GM21619 (cell line): Measurements from ENCODE around the gene TRAF7.
"Not testable (repeated sequence)": the region's sequence is repeated elsewhere in the genome, so short reads cannot be mapped to it uniquely, and the experiment has no call there.

Experiments
- ATAC-seq: cut with Tn5 transposase; IDR thresholded peaks from one replicate; pipeline ENCODE4 v1.9.1; 2021; ENCODE audit not compliant: unreplicated experiment

TRAF7 gene

DNA sequence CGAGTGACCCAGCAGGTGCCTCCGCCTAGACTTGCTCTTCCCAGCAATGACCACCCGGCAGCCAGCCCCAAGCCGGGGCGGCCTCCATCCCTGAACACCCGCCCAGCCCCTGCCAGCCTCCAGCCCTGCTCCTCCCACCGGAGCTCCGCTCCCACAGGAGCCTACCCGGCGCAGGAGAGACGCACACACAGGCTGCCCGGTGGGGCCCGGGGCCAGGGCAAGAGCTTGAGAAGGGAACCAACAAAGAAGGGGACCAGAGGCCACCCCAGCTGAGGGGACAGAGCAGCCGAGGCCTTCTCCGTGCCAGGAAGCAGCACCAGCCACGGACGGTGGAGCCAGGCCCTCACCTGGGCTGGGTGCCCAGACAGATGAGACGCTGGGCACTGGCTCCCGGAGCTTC is 33.7 kb upstream of the TRAF7 start:
- ATAC-seq = no peak

DNA sequence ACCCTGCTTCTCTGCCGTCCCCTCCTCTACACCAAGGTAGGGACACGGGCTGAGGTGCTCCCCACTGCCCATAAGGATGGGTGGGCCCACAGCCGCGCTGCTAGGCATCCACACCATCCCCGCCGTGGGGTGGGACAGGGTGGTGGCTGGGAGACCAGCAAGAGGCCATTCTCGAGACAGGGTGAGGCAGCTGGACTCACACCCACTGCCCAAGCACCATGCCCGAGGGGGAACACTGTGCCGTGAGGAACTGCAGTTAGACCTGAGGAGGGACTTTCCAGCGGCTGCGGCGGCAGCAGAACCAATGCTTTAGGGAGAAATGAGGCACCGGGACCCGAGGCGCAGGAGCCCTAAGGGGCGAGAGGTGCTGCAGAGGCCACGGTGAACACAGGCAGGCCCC is 33.2 kb upstream of the TRAF7 start:
- ATAC-seq = no peak

- not testable (repeated sequence) for ATAC-seq
Observed at GRCh38 chr16:2122934-2123683, 32.5 kb upstream of the TRAF7 start.

GRCh38 chr16:2123706-2124376 is 31.7 kb upstream of the TRAF7 start:
- ATAC-seq = not testable (repeated sequence)

- not testable (repeated sequence) for ATAC-seq
Observed at GRCh38 chr16:2124377-2124693, 31.2 kb upstream of the TRAF7 start.

DNA sequence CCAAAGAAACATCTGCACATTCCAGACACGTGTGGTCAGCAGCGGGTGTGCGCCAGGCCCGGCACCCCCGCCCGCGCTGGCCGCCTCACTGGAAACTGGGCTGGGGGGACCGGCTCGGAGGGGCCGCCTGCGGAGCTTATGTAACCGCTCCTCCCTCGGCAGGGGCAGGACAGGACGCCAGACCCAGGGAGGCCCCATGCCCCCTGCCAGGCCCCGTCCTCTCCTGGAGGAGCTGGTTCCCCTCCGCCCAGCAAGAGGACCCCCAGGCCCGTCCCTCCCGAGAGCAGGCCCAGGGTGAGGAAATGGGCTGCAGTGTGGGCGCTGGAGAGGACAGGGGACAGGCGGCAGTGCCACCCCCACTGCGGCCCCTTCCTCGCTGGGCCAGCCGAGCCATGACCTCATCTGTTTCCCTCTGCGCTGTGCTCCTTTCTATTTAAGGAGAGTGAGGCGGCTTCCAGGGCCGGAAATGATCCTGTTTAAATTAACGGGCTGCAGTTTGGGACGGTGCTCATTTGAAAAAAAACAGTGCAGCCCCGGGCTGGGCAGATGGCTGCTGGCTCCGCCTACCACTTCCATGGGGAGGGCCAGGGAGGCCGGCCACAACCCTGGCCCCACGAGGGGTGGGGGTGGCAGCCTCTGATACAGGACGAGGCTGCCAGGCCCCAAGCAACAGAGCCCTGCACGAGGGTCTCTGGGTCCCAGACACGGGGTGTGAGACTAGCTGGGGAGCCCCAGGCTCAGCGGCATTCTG is 30.7 kb upstream of the TRAF7 start:
- ATAC-seq = not testable (repeated sequence)

- ATAC-seq = not testable (repeated sequence)
Observed at GRCh38 chr16:2125609-2126008, 30.0 kb upstream of the TRAF7 start.

DNA sequence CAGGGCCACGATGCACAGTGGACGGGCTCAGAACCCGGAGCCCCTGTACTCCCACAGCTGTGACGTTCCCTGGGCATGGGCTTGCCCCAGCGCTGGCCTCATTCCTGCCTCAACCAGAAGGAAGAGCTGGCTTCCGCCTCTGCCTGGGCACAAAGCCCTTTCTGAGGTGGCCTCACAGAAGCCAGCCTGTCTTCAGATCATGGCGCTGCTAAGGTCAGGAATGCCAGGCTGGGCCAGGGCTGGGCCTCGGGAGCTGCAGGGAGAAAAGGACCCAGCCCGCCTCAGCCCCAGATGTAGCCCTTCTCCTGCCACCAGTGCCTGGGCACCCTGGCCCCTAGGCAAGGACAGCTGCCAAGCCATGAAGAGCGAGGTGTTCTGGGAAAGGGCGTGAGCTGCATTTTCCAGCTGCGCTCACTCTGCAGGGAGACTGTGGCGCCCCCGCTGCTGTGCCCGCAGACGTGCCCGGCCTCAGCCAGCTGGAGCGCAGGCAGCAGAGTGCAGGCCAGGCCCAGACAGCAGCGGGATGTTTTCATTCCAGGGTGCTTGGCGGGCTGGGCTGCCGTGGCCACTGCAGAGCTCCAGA is 29.3 kb upstream of the TRAF7 start:
- ATAC-seq = not testable (repeated sequence)

- ATAC-seq = not testable (repeated sequence)
Observed at GRCh38 chr16:2126928-2127556, 28.5 kb upstream of the TRAF7 start.

GRCh38 chr16:2127630-2128280 is 27.8 kb upstream of the TRAF7 start:
- not testable (repeated sequence) for ATAC-seq

DNA sequence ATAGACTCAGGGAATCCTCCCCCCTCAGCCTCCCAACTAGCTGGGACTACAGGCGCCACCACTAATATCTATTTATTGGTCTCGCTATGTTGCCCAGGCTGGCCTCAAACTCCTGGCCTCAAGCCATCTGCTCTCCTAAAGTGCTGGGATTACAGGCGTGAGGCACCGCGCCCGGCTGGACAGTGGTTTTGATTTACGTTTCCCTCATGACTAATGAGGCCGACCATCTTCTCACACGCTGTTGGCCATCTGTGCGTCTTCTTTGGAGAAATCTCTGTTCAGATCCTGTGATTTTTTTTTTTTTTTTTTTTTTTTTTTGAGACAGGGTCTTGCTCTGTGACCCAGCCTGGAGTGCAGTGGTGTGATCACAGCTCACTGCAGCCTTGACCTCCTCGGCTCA is 26.3 kb upstream of the TRAF7 start:
- ATAC-seq = not testable (repeated sequence)

GRCh38 chr16:2129890-2130447 is 25.6 kb upstream of the TRAF7 start:
- not testable (repeated sequence) for ATAC-seq

- ATAC-seq = not testable (repeated sequence)
Observed at GRCh38 chr16:2133797-2134196, 21.8 kb upstream of the TRAF7 start.

GRCh38 chr16:2135071-2135470 is 20.5 kb upstream of the TRAF7 start:
- not testable (repeated sequence) for ATAC-seq

- not testable (repeated sequence) for ATAC-seq
Observed at GRCh38 chr16:2135770-2136490, 19.7 kb upstream of the TRAF7 start, which contains the start of gene PKD1. Gene PKD1 (minus strand): TSS chr16:2135898. CDS start chr16:2135689, 209 bp downstream.

DNA sequence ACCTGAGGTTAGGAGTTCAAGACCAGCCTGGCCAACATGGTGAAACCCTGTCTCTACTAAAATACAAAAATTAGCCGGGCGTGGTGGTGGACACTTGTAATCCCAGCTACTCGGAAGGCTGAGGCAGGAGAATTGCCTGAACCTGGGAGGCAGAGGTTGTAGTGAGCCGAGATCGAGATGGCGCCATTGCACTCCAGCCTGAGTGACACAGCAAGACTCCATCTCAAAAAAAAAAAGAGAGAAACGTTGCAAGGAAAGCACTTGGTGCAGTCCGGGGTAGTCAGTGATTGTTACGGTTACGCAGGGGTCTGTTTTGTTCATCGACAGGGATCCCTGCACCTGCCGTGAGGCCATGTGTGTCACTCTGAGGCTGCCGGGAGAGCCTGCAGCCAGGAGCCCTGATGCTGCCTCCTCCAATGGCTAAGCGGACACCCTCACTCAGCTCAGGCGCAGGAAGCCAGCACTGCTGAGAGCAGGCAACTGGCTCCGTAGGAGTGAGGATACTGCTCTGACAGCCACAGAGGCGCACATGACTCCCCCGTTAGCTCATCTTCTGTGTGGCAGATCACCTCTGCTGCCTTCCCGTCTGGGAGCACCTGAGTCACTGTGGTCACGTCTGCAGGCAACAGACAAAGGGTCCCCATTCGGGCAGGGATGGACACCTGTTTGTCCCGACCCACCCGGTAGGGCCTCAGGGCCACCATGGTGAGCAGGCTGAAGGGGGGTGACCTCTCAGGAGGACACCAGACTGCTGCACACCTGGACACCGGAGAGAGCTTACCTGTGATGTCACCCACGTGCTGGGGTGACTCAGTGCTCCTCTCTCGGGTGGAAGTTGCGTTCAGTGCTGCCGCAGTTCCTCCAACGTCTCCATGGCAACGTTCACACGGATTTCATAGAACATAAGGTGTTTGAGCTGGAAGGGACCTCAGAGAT is 12.4 kb upstream of the TRAF7 start:
- no peak for ATAC-seq

- no peak for ATAC-seq
Observed at GRCh38 chr16:2143878-2144485, 11.6 kb upstream of the TRAF7 start.

DNA sequence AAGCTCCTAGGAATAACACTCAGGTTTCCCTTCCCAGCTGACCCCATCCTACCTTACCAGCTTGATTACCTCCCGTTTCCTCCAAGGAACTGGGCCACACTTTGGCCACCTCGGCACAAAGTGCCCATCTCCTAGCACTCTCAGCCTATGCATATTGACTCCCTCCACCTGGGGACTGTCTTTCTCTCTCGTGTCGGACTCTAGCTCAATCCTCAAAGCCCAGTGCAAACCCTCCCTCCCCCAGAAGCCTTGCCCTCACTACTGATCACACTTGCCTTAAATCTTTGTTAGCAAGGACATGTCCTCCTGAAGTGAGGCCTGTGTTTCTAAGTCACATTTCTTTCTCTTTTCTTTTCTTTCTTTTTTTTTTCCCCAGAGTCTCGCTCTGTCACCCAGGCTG is 9.7 kb upstream of the TRAF7 start:
- ATAC-seq = no peak
